ENCODE measurements around the gene ASAP3.

ASAP3 gene

DNA sequence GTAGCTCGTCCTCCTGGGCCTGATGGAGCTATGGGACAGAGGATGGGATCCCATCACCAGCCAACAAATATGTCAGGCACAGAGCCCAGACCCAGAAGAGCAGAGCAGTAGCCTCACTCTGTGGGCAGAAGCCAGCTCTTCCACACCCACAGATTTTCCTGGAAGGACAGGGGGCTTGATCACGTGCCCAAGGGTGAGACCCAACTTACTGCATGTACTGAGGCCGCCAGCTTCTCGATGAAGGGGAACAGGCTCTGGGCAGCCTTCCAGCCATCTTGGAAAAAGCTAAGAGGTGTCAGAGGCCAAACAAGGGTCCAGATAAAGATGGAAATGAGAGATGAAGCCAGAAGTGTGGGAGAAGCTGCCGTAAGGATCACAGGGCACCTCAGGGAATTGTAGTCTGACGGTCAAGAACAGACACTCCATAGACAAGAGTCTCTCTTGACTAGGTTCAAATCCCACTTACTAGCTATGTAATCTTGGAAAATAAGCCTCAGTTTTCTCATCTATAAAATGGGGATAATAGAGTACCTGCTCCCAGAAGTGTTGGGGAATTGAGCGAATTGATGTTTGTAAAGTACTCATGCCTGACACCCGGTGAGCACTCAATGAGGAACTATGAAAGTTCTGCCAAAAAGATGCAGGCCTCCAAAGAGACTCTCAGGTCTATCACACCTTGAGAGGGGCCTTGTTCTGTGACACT lies 42.4 kb downstream of the ASAP3 start:
- no peak for DNase-seq
- Histone ChIP-seq H3K36me3 (ENCODE audit: control insufficient read depth, insufficient read depth, low read length) (peaks cover 2% of the 10 kb centered on the region), H3K23ac (ENCODE audit: low read length) (no peak overlapping the region), H3K27me3 (ENCODE audit: insufficient read depth, low read length, poor library complexity) (no peaks in the 10 kb centered on the region), H3K27ac (ENCODE audit: low read depth, low read length) (no peak overlapping the region), H3K56ac (ENCODE audit: low read length) (no peak overlapping the region), H3K4me3 (ENCODE audit: low read length) (no peak overlapping the region), H4K5ac (ENCODE audit: low read length) (no peak overlapping the region), H3K4ac (ENCODE audit: low read depth, low read length) (no peak overlapping the region), H2BK5ac (ENCODE audit: low read length) (no peak overlapping the region), H2BK15ac (replicated peaks; ENCODE audit: low read depth) (no peak overlapping the region), H4K8ac (ENCODE audit: low read depth, low read length) (no peak overlapping the region), H3K4me2 (ENCODE audit: low read length) (no peak overlapping the region), H3K79me2 (ENCODE audit: control insufficient read depth, insufficient read depth, low read length) (no peaks in the 10 kb centered on the region), H3K9ac (ENCODE audit: low read length) (no peak overlapping the region), H3K79me1 (ENCODE audit: low read length) (no peaks in the 10 kb centered on the region), H2AK5ac (ENCODE audit: low read length) (no peak overlapping the region), H2BK120ac (ENCODE audit: low read depth, low read length) (no peak overlapping the region), H3K4me1 (ENCODE audit: control insufficient read depth, low read depth, low read length) (no peaks in the 10 kb centered on the region), H3K18ac (ENCODE audit: low read length) (no peak overlapping the region)
- WGBS (ENCODE audit: extremely low coverage, insufficient coverage, low lambda C conversion rate): no CpG with 5 or more reads among the region's 8 CpGs

DNA sequence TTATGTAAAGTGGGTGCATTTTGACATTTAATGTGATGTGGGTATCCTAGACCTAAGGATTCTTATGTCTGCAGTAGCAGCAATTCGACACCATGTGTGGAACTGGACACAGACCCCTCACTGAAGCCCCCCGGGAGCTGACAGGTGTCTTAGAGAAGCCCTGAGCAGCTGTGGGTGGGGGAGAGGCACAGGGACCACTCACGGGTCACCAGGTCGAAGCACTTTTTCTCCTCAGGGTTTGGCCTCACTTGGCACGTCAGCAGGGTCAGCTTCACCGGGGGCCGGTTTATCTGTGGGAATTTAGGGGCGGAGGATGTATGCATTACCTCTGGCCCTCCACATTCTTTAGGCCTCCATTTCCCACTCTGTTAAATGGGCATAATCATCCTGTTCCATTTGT lies 45.4 kb downstream of the ASAP3 start:
- Histone ChIP-seq H2BK15ac (replicated peaks; ENCODE audit: low read depth) (no peak overlapping the region), H3K79me2 (ENCODE audit: control insufficient read depth, insufficient read depth, low read length) (no peaks in the 10 kb centered on the region), H2BK5ac (ENCODE audit: low read length) (no peak overlapping the region), H3K4me2 (ENCODE audit: low read length) (no peak overlapping the region), H3K27me3 (ENCODE audit: insufficient read depth, low read length, poor library complexity) (no peaks in the 10 kb centered on the region), H3K4me3 (ENCODE audit: low read length) (no peak overlapping the region), H2AK5ac (ENCODE audit: low read length) (no peak overlapping the region), H3K36me3 (ENCODE audit: control insufficient read depth, insufficient read depth, low read length) (peaks cover 10% of the 10 kb centered on the region), H4K5ac (ENCODE audit: low read length) (no peak overlapping the region), H3K4ac (ENCODE audit: low read depth, low read length) (no peak overlapping the region), H3K9ac (ENCODE audit: low read length) (no peak overlapping the region), H3K4me1 (ENCODE audit: control insufficient read depth, low read depth, low read length) (no peaks in the 10 kb centered on the region), H3K79me1 (ENCODE audit: low read length) (no peaks in the 10 kb centered on the region), H2BK120ac (ENCODE audit: low read depth, low read length) (no peak overlapping the region), H3K23ac (ENCODE audit: low read length) (no peak overlapping the region), H3K56ac (ENCODE audit: low read length) (no peak overlapping the region), H4K8ac (ENCODE audit: low read depth, low read length) (no peak overlapping the region), H3K27ac (ENCODE audit: low read depth, low read length) (no peak overlapping the region), H3K18ac (ENCODE audit: low read length) (no peak overlapping the region)
- WGBS (ENCODE audit: extremely low coverage, insufficient coverage, low lambda C conversion rate): no CpG with 5 or more reads among the region's 8 CpGs
- no peak for DNase-seq

DNA sequence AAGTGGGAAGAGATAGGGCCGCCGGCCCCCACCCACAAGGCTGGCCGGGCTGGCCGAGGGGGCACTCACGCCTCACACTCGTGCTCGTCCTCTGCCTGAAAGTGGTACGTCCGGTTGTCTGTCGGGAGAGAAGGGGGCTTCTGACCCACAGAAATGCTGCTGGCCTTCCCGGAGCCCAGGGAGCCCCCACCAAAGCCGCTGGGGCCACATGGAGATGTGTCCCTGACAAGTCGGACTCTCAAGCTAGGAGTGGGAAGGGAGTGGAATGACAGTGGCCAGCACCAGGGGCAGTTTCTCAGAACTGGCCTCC lies 46.7 kb downstream of the ASAP3 start:
- Histone ChIP-seq H4K8ac (ENCODE audit: low read depth, low read length) (no peak overlapping the region), H3K36me3 (ENCODE audit: control insufficient read depth, insufficient read depth, low read length) (peaks cover 12% of the 10 kb centered on the region), H3K4me2 (ENCODE audit: low read length) (no peak overlapping the region), H3K79me2 (ENCODE audit: control insufficient read depth, insufficient read depth, low read length) (no peaks in the 10 kb centered on the region), H3K27me3 (ENCODE audit: insufficient read depth, low read length, poor library complexity) (no peaks in the 10 kb centered on the region), H3K56ac (ENCODE audit: low read length) (no peak overlapping the region), H3K4me3 (ENCODE audit: low read length) (no peak overlapping the region), H2BK5ac (ENCODE audit: low read length) (no peak overlapping the region), H3K23ac (ENCODE audit: low read length) (no peak overlapping the region), H2BK15ac (replicated peaks; ENCODE audit: low read depth) (no peak overlapping the region), H3K79me1 (ENCODE audit: low read length) (no peaks in the 10 kb centered on the region), H4K5ac (ENCODE audit: low read length) (no peak overlapping the region), H3K9ac (ENCODE audit: low read length) (no peak overlapping the region), H3K18ac (ENCODE audit: low read length) (no peak overlapping the region), H3K4me1 (ENCODE audit: control insufficient read depth, low read depth, low read length) (no peaks in the 10 kb centered on the region), H3K4ac (ENCODE audit: low read depth, low read length) (no peak overlapping the region), H3K27ac (ENCODE audit: low read depth, low read length) (no peak overlapping the region), H2BK120ac (ENCODE audit: low read depth, low read length) (no peak overlapping the region), H2AK5ac (ENCODE audit: low read length) (no peak overlapping the region)
- no peak for DNase-seq
- no CpG with 5 or more reads among the region's 13 CpGs for WGBS (ENCODE audit: extremely low coverage, insufficient coverage, low lambda C conversion rate)

DNA sequence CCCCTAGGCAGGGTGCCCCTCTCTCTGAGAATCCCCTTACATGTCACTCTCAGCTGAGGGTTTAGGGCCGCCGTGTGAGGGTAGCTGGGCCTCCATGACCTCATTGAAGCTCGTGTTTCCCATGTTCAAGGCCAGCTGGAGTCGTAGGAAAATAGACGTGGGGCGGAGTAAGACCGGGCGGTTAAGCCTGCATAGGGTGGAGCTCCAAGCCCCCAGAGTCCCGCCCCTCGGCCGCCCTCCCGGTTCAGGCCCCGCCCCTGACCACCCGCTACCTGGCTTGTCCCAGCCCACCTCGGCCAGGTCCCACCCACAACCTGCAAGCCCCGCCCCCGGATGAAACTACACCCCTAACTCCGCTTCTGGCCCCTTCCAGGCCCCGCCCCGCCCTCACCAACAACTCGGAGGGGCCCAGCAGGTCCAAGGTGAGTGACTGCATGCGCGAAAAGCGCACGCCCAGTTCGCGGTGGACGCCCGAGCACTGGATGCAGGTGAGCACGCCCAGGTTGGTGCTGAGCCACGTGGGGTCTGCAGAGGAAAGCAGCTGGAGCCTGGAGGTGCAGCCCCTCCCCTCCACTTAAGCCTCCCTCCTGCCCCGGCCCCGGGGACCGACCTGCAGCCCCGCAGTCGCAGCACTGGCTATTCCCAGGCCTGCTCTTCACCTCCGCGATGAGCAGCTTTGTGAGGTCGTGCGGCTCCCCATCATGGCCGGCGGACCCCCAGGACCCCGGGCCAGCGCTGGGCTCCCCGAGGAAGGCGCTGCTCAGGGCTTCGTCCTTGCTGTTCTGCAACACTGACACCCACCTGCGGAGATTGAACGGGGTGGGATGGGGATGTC lies 47.2 kb downstream of the ASAP3 start:
- Histone ChIP-seq H3K4me3 (ENCODE audit: low read length) (no peak overlapping the region), H3K4ac (ENCODE audit: low read depth, low read length) (no peak overlapping the region), H3K36me3 (ENCODE audit: control insufficient read depth, insufficient read depth, low read length) (peaks cover 11% of the 10 kb centered on the region), H3K4me2 (ENCODE audit: low read length) (no peak overlapping the region), H3K4me1 (ENCODE audit: control insufficient read depth, low read depth, low read length) (no peaks in the 10 kb centered on the region), H2BK5ac (ENCODE audit: low read length) (no peak overlapping the region), H3K27ac (ENCODE audit: low read depth, low read length) (no peak overlapping the region), H3K56ac (ENCODE audit: low read length) (no peak overlapping the region), H3K23ac (ENCODE audit: low read length) (no peak overlapping the region), H3K27me3 (ENCODE audit: insufficient read depth, low read length, poor library complexity) (no peaks in the 10 kb centered on the region), H3K79me2 (ENCODE audit: control insufficient read depth, insufficient read depth, low read length) (no peaks in the 10 kb centered on the region), H3K79me1 (ENCODE audit: low read length) (no peaks in the 10 kb centered on the region), H2BK120ac (ENCODE audit: low read depth, low read length) (no peak overlapping the region), H2AK5ac (ENCODE audit: low read length) (no peak overlapping the region), H4K5ac (ENCODE audit: low read length) (no peak overlapping the region), H2BK15ac (replicated peaks; ENCODE audit: low read depth) (no peak overlapping the region), H4K8ac (ENCODE audit: low read depth, low read length) (no peak overlapping the region), H3K18ac (ENCODE audit: low read length) (no peak overlapping the region), H3K9ac (ENCODE audit: low read length) (peak overlapping the region; percentile 15)
- WGBS (ENCODE audit: extremely low coverage, insufficient coverage, low lambda C conversion rate): no CpG with 5 or more reads among the region's 49 CpGs
- peak; percentile 91 for DNase-seq

DNA sequence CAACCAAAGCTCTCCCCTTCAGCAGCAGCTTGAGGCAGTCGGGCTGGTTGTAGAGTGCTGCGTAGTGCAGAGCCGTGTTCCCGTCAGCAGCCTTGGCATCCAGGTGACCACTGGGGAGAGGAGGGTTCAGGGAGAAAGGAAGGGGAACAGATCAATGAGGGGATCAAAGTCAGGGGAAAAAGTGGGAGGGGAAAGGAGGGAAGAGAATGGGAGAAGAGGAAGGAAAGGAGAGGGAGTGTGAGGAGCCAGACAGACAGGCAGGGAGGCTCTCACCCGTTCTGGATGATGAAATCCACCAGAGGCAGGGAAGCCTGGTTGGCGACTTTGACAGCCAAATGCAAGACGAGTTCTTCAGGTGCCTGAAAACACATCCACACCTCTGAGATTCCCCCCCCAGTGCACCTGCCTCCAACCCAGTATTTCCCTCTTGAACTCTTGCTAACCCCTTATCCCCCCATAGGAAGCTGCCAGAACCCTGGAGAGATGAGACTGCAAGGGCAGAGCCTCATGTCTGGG lies 49.7 kb downstream of the ASAP3 start:
- no peak for DNase-seq
- peaks cover 15% of the 10 kb centered on the region for H3K36me3 ChIP-seq (ENCODE audit: control insufficient read depth, insufficient read depth, low read length)
- H2BK15ac ChIP-seq (replicated peaks; ENCODE audit: low read depth): no peak overlapping the region
- no peak overlapping the region for H3K4me2 ChIP-seq (ENCODE audit: low read length)
- no peaks in the 10 kb centered on the region for H3K79me2 ChIP-seq (ENCODE audit: control insufficient read depth, insufficient read depth, low read length)
- no peak overlapping the region for H3K18ac ChIP-seq (ENCODE audit: low read length)
- no peak overlapping the region for H3K56ac ChIP-seq (ENCODE audit: low read length)
- no peaks in the 10 kb centered on the region for H3K4me1 ChIP-seq (ENCODE audit: control insufficient read depth, low read depth, low read length)
- H2BK120ac ChIP-seq (ENCODE audit: low read depth, low read length): no peak overlapping the region
- no peaks in the 10 kb centered on the region for H3K79me1 ChIP-seq (ENCODE audit: low read length)
- H3K27ac ChIP-seq (ENCODE audit: low read depth, low read length): no peak overlapping the region
- H2BK5ac ChIP-seq (ENCODE audit: low read length): no peak overlapping the region
- no peak overlapping the region for H4K8ac ChIP-seq (ENCODE audit: low read depth, low read length)
- no peaks in the 10 kb centered on the region for H3K27me3 ChIP-seq (ENCODE audit: insufficient read depth, low read length, poor library complexity)
- no peak overlapping the region for H3K9ac ChIP-seq (ENCODE audit: low read length)
- no peak overlapping the region for H3K23ac ChIP-seq (ENCODE audit: low read length)
- no peak overlapping the region for H3K4ac ChIP-seq (ENCODE audit: low read depth, low read length)
- WGBS (ENCODE audit: extremely low coverage, insufficient coverage, low lambda C conversion rate): no CpG with 5 or more reads among the region's 7 CpGs
- no peak overlapping the region for H4K5ac ChIP-seq (ENCODE audit: low read length)
- H2AK5ac ChIP-seq (ENCODE audit: low read length): no peak overlapping the region
- H3K4me3 ChIP-seq (ENCODE audit: low read length): no peak overlapping the region
